Stimulated activated naive CD4-positive, alpha-beta T cell (primary cell): ENCODE results near the gene SYT1.
"Not testable (repeated sequence)": the region's sequence is repeated elsewhere in the genome, so short reads cannot be mapped to it uniquely, and the experiment has no call there.

Experiments
- DNase-seq, 6 experiments: peaks; one replicate each; lab custom pipeline; 2025; lab: John Stamatoyannopoulos, UW

SYT1 gene

DNA sequence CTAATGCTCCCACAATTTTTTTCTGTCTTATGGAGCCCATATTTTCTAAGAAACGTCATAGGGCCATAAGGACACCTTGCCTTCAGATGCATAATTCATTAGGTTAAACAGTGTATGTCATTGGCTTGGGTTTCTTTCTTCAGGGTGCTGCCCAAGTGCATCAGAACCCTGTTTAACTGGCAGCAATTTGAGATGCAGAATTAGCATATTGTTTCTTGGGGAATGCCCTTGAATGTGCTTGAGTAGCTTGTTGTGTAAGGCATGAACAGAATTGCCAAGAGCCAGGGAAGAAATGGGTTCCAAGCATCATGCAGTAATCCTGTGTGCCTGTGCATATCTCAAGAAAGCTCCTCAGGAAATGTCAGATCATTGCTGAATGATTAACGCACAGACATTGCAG is 277.2 kb downstream of the SYT1 start:
- no peak for DNase-seq

- no peak for DNase-seq
Measured at GRCh38 chr12:79143803-79144202, 279.2 kb downstream of the SYT1 start.

DNA sequence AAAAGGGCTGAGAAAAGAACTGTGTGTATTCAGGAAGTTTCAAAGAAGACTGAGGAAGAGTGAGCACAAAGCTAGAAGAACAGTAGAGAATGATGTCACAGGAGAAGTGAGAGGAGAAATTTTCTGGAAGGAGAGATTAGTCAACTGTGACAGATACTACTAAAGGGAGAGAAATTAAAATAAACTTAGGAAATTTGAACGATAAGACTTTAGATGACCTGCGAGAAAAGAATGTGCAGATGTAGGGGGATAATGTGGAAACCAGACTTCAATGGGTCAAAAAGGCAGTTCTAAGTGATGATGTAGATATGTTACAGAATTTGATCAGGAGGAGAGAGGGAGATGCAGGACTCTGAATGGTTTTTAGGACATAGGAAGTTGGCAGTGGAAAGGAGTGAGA is 287.4 kb downstream of the SYT1 start:
- no peak for DNase-seq

GRCh38 chr12:79155683-79156082 is 291.1 kb downstream of the SYT1 start:
- DNase-seq = no peak

GRCh38 chr12:79156846-79157463 is 292.4 kb downstream of the SYT1 start:
- DNase-seq = no peak

GRCh38 chr12:79161249-79161934 is 296.8 kb downstream of the SYT1 start:
- DNase-seq = no peak

DNA sequence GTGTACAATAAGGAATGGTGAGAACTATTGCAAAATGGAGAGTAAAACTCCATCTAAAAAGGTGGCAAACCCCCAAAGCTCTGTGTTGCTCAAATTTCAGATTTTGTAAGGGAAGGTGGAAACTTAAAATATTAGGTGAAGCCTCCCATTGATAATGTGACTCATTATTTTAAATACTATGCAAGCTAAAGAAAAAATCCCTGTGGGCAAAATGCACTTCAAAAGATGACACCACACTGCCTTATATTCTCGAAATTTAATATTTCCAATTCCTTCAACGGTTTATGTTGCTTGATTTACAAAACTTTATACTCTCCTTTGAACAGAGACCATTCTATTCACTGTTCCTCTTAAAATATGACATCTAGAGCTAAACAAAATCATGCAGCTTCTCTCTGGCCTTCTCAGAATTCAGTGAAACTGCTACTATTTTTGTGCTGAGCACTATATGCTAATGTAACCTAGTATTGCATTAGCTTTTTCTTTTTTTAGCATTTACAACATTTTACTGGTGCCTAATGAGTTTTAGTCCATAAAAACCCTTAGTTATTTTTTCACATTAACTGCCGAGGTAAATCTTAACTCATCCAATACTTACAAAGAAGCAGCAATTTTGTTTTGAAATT is 297.7 kb downstream of the SYT1 start:
- no peak for DNase-seq

DNA sequence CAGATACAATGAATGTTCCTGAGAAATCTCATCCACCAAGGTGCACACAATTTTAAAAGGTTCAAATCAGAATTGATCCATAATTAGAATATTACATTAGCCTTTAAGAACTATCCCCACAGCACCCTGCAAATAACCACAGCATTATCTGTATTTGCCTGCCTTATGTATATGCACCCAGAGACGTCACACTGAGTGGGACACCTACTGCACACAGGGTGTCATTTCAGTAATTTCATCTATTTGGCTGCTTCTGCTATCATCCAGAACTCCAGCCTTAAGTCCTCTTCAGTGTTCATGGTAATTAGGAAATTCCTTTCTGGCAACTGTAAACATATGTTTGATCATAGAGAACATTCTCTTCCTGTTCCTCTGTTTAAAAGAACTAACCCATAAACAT is 298.4 kb downstream of the SYT1 start:
- DNase-seq = no peak

DNA sequence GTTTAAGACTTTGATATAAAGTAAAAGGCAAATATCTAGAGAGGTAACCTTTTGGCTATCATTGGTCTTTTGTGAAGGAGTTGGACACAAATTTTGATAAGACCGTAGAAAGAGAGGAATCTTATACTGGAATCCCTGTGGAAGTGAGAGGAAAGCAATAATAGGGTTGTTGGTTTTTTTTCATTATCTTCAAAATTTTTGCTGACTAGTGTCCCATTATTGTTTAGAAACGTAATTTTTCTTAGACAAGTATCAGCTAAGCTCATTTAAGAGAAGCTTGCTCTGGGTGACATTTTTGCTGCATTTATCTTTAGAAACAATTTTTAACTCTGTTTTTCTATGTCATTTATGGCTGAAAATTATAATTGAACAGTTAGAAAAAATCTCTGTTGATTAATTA is 300.3 kb downstream of the SYT1 start:
- no peak for DNase-seq

GRCh38 chr12:79168687-79169086 is 304.1 kb downstream of the SYT1 start:
- DNase-seq = no peak

- no peak for DNase-seq
Measured at GRCh38 chr12:79174626-79175025, 310.1 kb downstream of the SYT1 start.

- no peak for DNase-seq
Measured at GRCh38 chr12:79183003-79183402, 318.4 kb downstream of the SYT1 start.

- DNase-seq = no peak
Measured at GRCh38 chr12:79183926-79184325, 319.4 kb downstream of the SYT1 start.

DNA sequence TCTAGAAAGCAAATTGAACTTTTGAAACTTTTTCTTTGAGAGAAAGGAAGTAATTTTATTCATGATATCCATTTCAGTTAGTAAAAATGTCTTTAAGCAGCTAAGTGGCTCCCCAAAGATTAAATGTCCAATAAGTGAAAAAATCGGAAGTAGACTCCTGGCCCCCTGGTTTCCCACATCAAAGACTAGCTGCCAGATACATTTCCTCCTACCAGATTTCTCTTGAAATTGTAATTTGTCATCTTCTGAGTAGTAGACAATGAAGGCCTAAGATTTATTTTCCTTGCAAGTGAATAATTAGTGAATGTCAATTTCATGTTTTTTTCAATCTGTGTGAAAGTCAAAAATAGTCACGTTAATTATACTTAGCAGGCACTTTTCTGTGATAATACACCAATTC is 321.9 kb downstream of the SYT1 start:
- DNase-seq = no peak

DNA sequence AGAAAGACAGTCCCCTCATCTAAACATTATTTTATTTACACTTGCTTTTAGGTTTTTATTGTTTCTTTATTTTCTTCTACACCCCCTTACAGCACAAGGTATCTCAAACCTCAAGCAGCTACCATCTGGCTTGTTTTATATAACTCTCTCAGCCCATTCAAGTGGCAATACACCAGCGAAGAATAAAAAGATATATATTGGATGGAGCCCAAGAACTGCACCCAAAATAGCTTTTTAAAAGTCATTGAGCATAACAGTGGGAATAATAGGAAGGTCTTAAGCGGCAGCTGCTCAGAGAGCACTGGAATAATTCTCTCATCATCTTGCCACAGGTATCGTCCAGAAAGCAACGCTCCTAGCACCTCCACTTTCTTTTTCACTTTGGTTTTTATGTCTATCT is 322.5 kb downstream of the SYT1 start:
- DNase-seq = no peak

GRCh38 chr12:79191391-79191790 is 326.8 kb downstream of the SYT1 start:
- DNase-seq = no peak

GRCh38 chr12:79194595-79194994 is 330.0 kb downstream of the SYT1 start:
- no peak for DNase-seq

DNA sequence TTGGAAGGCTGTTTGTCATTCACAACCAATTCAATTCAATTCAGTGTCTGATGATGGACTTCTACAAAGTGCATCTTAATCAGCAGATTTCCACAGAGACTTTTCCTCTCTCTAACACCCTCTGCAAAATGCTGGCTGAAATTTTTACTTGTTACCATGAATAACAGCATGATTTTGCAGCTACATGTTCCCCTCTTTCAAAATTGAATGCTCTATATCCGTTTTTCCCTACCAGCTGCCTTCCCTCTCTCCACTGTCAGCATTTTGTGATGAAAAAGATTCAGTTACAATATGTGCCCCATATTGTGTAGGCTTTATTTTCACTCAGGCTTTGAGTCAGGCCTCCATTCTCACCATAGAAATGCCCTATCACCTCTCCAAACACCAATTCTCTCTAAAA is 334.6 kb downstream of the SYT1 start:
- no peak for DNase-seq

DNA sequence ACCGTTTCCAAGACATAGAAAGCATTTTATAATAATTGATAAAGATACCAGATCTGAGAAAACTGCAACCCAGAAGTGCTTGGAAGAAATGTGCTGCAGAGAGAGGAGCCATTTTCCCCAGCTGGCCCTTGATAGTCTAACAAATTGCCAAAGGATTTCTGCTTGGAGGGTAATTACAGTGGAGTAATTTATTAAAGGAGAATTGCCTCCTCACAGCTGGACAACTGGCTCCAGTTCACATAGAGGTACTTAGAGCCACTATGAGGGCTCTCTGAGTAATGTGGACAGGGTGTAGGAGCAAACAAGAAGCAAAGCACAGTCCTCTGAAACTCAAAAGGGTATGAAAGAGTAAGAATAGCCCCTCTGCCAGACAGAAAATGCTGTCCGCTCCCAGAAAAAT is 335.6 kb downstream of the SYT1 start:
- no peak for DNase-seq

DNA sequence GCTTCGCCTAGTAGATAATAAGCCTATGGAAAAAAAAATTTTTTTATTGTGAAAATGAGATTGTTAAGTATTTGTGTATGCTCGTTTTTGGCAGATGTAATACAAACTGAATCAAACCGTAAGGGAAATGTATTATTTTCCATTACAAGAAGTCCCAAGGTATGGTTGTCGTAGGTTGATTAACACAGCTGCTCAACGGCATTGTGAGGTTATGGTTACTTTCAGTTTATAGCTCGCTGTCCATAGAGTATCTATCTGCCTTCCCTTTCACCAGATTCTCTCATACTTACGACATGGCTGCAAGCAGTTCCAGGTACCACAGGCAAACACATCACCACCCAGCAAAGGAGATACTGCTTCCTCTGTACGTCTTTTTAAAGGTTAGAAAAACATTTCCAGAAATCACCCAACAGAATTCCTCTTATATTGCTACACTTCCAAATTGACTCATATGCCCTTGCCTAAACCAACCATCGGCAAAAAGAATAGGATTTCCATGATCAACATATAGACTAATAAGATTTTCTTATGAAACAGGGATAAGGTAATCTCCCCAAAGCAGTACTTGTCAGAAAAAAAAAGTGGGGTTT is 338.6 kb downstream of the SYT1 start:
- DNase-seq = no peak

- no peak for DNase-seq
Measured at GRCh38 chr12:79206871-79207270, 342.3 kb downstream of the SYT1 start.

DNA sequence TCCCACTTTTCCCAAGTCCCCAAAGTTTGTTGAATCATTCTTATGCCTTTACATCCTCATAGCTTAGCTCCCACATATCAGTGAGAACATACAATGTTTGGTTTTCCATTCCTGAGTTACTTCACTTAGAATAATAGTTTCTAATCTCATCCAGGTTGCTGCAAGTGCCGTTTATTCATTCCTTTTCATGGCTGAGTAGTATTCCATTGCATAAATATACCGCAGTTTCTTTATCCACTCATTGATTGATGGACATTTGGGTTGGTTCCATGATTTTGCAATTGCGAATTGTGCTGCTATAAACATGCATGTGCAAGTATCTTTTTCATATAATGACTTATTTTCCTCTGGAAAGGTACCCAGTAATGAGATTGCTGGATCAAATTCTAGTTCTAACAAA is 345.8 kb downstream of the SYT1 start:
- not testable (repeated sequence) for DNase-seq

- DNase-seq = no peak
Measured at GRCh38 chr12:79217306-79217705, 352.7 kb downstream of the SYT1 start.
